Measurements from ENCODE around the gene FHL1. TPM values are rescaled to one million over a fixed set of nuclear protein-coding genes. Genes with fewer than 3 reads are reported as not detected.

FHL1 gene
- total RNA-seq, 2 donors from 2014 or later = 19.0 to 27.5 TPM

GRCh38 chrX:136256026-136256425, 108.7 kb downstream of the FHL1 start:
- H3K4me1 Mint-ChIP-seq = peaks cover 5% of the 10 kb centered on the region
- no peak overlapping the region for H3K4me3 Mint-ChIP-seq
- no peaks in the 10 kb centered on the region for H3K27me3 Mint-ChIP-seq
- H3K27ac Mint-ChIP-seq = no peak overlapping the region
- ATAC-seq (replicated peaks) = no peak
- H3K36me3 Mint-ChIP-seq (ENCODE audit: low read depth) = no peaks in the 10 kb centered on the region
- no peaks in the 10 kb centered on the region for H3K9me3 Mint-ChIP-seq

- no peak for ATAC-seq (replicated peaks)
- no peaks in the 10 kb centered on the region for H3K27me3 Mint-ChIP-seq
- H3K4me3 Mint-ChIP-seq = peak overlapping the region; percentile 28
- H3K9me3 Mint-ChIP-seq = no peaks in the 10 kb centered on the region
- H3K27ac Mint-ChIP-seq = no peak overlapping the region
- no peaks in the 10 kb centered on the region for H3K36me3 Mint-ChIP-seq (ENCODE audit: low read depth)
- peaks cover 5% of the 10 kb centered on the region for H3K4me1 Mint-ChIP-seq
These were observed 111.6 kb downstream of the FHL1 start for GRCh38 chrX:136258951-136259350.

- peak; percentile 86 for ATAC-seq (replicated peaks)
- no peak overlapping the region for H3K27ac Mint-ChIP-seq
- peak overlapping the region; percentile 28 for H3K4me3 Mint-ChIP-seq
- H3K36me3 Mint-ChIP-seq (ENCODE audit: low read depth) = no peaks in the 10 kb centered on the region
- peaks cover 5% of the 10 kb centered on the region for H3K4me1 Mint-ChIP-seq
- H3K9me3 Mint-ChIP-seq = no peaks in the 10 kb centered on the region
- no peaks in the 10 kb centered on the region for H3K27me3 Mint-ChIP-seq
These were observed 112.2 kb downstream of the FHL1 start for GRCh38 chrX:136259543-136259942.

GRCh38 chrX:136260776-136261175, 113.4 kb downstream of the FHL1 start:
- Mint-ChIP-seq H3K4me1 (peaks cover 5% of the 10 kb centered on the region), H3K9me3 (no peaks in the 10 kb centered on the region), H3K36me3 (ENCODE audit: low read depth) (no peaks in the 10 kb centered on the region), H3K27me3 (no peaks in the 10 kb centered on the region), H3K4me3 (no peak overlapping the region), H3K27ac (no peak overlapping the region)
- ATAC-seq (replicated peaks) = peak; percentile 18

Other genes with a start within 250 kb of the FHL1 start
- 10 to 100 TPM; 14.6 to 17.7 TPM for gene MMGT1, start 173.5 kb upstream of the FHL1 start, total RNA-seq
- gene SLC9A6, start 162.1 kb upstream of the FHL1 start, total RNA-seq = 10 to 100 TPM in 1 of 2 donors, 1 to 10 TPM in 1; 9.6 to 15.0 TPM
- gene MAP7D3, start 103.9 kb downstream of the FHL1 start, total RNA-seq = 10 to 100 TPM; 13.6 to 18.3 TPM
- gene ADGRG4, start 153.4 kb downstream of the FHL1 start, total RNA-seq = not detected

Data from activated T-helper 17 cell treated with anti-CD3 and anti-CD28 coated beads, Interleukin-2, amount 50 U/mL, for 72 hours (primary cell).